ENCODE results near the gene ENPP1. TPM values are rescaled to one million over a fixed set of nuclear protein-coding genes. Genes with fewer than 3 reads are reported as not detected.

Gene ENPP1
- total RNA-seq, 2 experiments from 2014 or later, result 0.19 TPM; not detected in 1

GRCh38 chr6:131929976-131930375, 122.2 kb downstream of the ENPP1 start:
- Mint-ChIP-seq H3K4me1 (ENCODE audit: low read depth) (no peaks in the 10 kb centered on the region), H3K27me3 (ENCODE audit: low read depth) (peaks cover 12% of the 10 kb centered on the region), H3K4me3 (no peak overlapping the region), H3K27ac (no peak overlapping the region), H3K36me3 (ENCODE audit: low read depth) (no peaks in the 10 kb centered on the region), H3K9me3 (no peaks in the 10 kb centered on the region)
- CTCF ChIA-PET, result interaction anchor here (1.3 to 1.7 kb wide), 2 partner anchors 14 to 20 kb away, joined by 5 to 6 read pairs; no protein-coding TSS in a partner anchor
- no peak for DNase-seq
- intact Hi-C loops (cut with micrococcal nuclease), result no loop called here

- Mint-ChIP-seq H3K27me3 (ENCODE audit: low read depth) (peaks cover 14% of the 10 kb centered on the region), H3K27ac (no peak overlapping the region), H3K4me3 (no peak overlapping the region), H3K4me1 (ENCODE audit: low read depth) (no peaks in the 10 kb centered on the region), H3K36me3 (ENCODE audit: low read depth) (no peaks in the 10 kb centered on the region), H3K9me3 (no peaks in the 10 kb centered on the region)
- DNase-seq, result no peak
- CTCF ChIA-PET, result interaction anchor here (1.3 to 1.7 kb wide), 2 partner anchors 16 to 21 kb away, joined by 5 to 6 read pairs; no protein-coding TSS in a partner anchor
- intact Hi-C loops (cut with micrococcal nuclease), result no loop called here
These were observed 123.4 kb downstream of the ENPP1 start for GRCh38 chr6:131931063-131931750.

- CTCF ChIA-PET, result no interaction called here
- Mint-ChIP-seq H3K4me1 (ENCODE audit: low read depth) (no peaks in the 10 kb centered on the region), H3K27me3 (ENCODE audit: low read depth) (peaks cover 11% of the 10 kb centered on the region), H3K36me3 (ENCODE audit: low read depth) (no peaks in the 10 kb centered on the region), H3K9me3 (no peaks in the 10 kb centered on the region), H3K4me3 (no peak overlapping the region), H3K27ac (no peak overlapping the region)
- DNase-seq, result no peak
- intact Hi-C loops (cut with micrococcal nuclease), result no loop called here
These were observed 128.3 kb downstream of the ENPP1 start for GRCh38 chr6:131936156-131936555.

- Mint-ChIP-seq H3K27me3 (ENCODE audit: low read depth) (peaks cover 7% of the 10 kb centered on the region), H3K4me1 (ENCODE audit: low read depth) (no peaks in the 10 kb centered on the region), H3K4me3 (no peak overlapping the region), H3K36me3 (ENCODE audit: low read depth) (no peaks in the 10 kb centered on the region), H3K9me3 (no peaks in the 10 kb centered on the region), H3K27ac (no peak overlapping the region)
- intact Hi-C loops (cut with micrococcal nuclease), result no loop called here
- DNase-seq, result no peak
- CTCF ChIA-PET, result interaction anchor here (1.5 kb wide), 1 partner anchor 22 kb away, joined by 6 read pairs; no protein-coding TSS in a partner anchor
These were observed 129.4 kb downstream of the ENPP1 start for GRCh38 chr6:131937226-131937625.

GRCh38 chr6:131937703-131938631, 130.1 kb downstream of the ENPP1 start:
- no peak overlapping the region for H3K4me3 Mint-ChIP-seq
- no peaks in the 10 kb centered on the region for H3K36me3 Mint-ChIP-seq (ENCODE audit: low read depth)
- DNase-seq, result no peak
- no peaks in the 10 kb centered on the region for H3K9me3 Mint-ChIP-seq
- H3K27me3 Mint-ChIP-seq (ENCODE audit: low read depth), result peaks cover 7% of the 10 kb centered on the region
- no peaks in the 10 kb centered on the region for H3K4me1 Mint-ChIP-seq (ENCODE audit: low read depth)
- CTCF ChIA-PET, result interaction anchor here (1.5 kb wide), 1 partner anchor 23 kb away, joined by 6 read pairs; no protein-coding TSS in a partner anchor
- intact Hi-C loops (cut with micrococcal nuclease), result no loop called here
- no peak overlapping the region for H3K27ac Mint-ChIP-seq

Small RNA genes lying within 50 kb of the gene (microRNA-seq; reads per million reads assigned to microRNA genes)
- not detected for gene MIR548H5 (ENCODE audit: borderline microRNAs expressed, borderline replicate concordance)

Other genes starting within 250 kb of the ENPP1 start
- not detected for gene ARG1, start 234.8 kb upstream of the ENPP1 start, total RNA-seq
- 10 to 100 TPM; 27.4 to 28.8 TPM for gene MED23, start 179.8 kb upstream of the ENPP1 start, total RNA-seq
- gene ENPP3, start 170.7 kb upstream of the ENPP1 start, total RNA-seq, result 1 to 10 TPM in 1 of 2 experiments, under 1 TPM in 1; 0.96 to 1.2 TPM
- gene OR2A4, start 106.6 kb upstream of the ENPP1 start, total RNA-seq, result not detected
- not detected for gene CTAGE9, start 97.0 kb upstream of the ENPP1 start, total RNA-seq
- gene CCN2, start 143.4 kb downstream of the ENPP1 start, total RNA-seq, result not detected

Data from activated naive CD4-positive, alpha-beta T cell treated with anti-CD3 and anti-CD28 coated beads for 36 hours (primary cell).